A673 (cell line): ENCODE data around the gene CHCHD6. TPM values are rescaled to one million over a fixed set of nuclear protein-coding genes. Genes with fewer than 3 reads are reported as not detected.

ENCODE experiments used
- BruUV-seq: library from RNA; stranded (reverse); fragments of 400-500 nt; replicated peaks from 2 replicates; lab custom pipeline; 2021; lab: Mats Ljungman, UMichigan
- CTCF ChIA-PET: fragments of 300-600 bp; sonication (Branson Sonifier 250); formaldehyde crosslinking; loops from one replicate; lab custom pipeline; 2022; ENCODE audit warnings: antibody characterized with exemption; lab: Charles Lee
- POLR2A ChIA-PET: fragments of 300-600 bp; sonication (Branson Sonifier 250); formaldehyde crosslinking; loops from one replicate; lab custom pipeline; 2022; ENCODE audit warnings: antibody characterized with exemption; ENCODE audit not compliant: low non-redundant PET; lab: Charles Lee
- DNase-seq: peaks from one replicate; pipeline ENCODE4 v3.0.0-alpha.2; 2015; ENCODE audit warnings: low spot score
- H3K27ac ChIP-seq: fragments of 200-600 bp; sonication (generic); 2 replicates; pipeline ENCODE4 v1.5.1; 2016; ENCODE audit warnings: mixed run types, low read depth, mild to moderate bottlenecking, mixed read lengths, antibody characterized with exemption, low read length; ENCODE audit not compliant: poor library complexity, severe bottlenecking
- H3K27me3 ChIP-seq: fragments of 200-600 bp; sonication (generic); replicated peaks from 2 replicates; pipeline ENCODE4 v1.6.1; 2017; ENCODE audit warnings: mixed run types, low read depth, mild to moderate bottlenecking, mixed read lengths, antibody characterized with exemption, low read length; ENCODE audit not compliant: insufficient read depth, poor library complexity
- H3K36me3 ChIP-seq: fragments of 200-600 bp; sonication (generic); 2 replicates; pipeline ENCODE4 v1.6.1; 2016; ENCODE audit warnings: mixed run types, mild to moderate bottlenecking, mixed read lengths, antibody characterized with exemption, low read length; ENCODE audit not compliant: insufficient read depth, poor library complexity, severe bottlenecking
- H3K4me1 ChIP-seq: fragments of 200-600 bp; sonication (generic); 2 replicates; pipeline ENCODE4 v1.6.1; 2017; ENCODE audit warnings: mixed run types, mild to moderate bottlenecking, mixed read lengths, antibody characterized with exemption, low read length; ENCODE audit not compliant: insufficient read depth, poor library complexity, severe bottlenecking
- H3K4me3 ChIP-seq: fragments of 200-600 bp; sonication (generic); 2 replicates; pipeline ENCODE4 v1.5.1; 2016; ENCODE audit warnings: low read depth, mixed run types, mild to moderate bottlenecking, mixed read lengths, low read length; ENCODE audit not compliant: poor library complexity, severe bottlenecking
- H3K9me3 ChIP-seq: fragments of 200-600 bp; sonication (generic); 2 replicates; pipeline ENCODE4 v1.6.1; 2016; ENCODE audit warnings: mixed run types, low read depth, mild to moderate bottlenecking, mixed read lengths, antibody characterized with exemption, low read length; ENCODE audit not compliant: poor library complexity, severe bottlenecking
- CTCF ChIP-seq: fragments of 300-800, 200-600 bp; sonication (generic); conservative IDR thresholded peaks from 2 replicates; pipeline ENCODE4 v1.5.1; 2017; ENCODE audit warnings: low read depth, mild to moderate bottlenecking, antibody characterized with exemption, low read length, moderate library complexity, mixed read lengths
- EZH2 ChIP-seq: fragments of 200-600 bp; sonication (generic); IDR thresholded peaks from 2 replicates; pipeline ENCODE4 v1.6.1; 2017; ENCODE audit warnings: borderline replicate concordance, low read depth, mild to moderate bottlenecking, mixed read lengths, antibody characterized with exemption, low read length; ENCODE audit not compliant: poor library complexity, severe bottlenecking
- intact Hi-C: fragments of 100-400 bp; cut with micrococcal nuclease; formaldehyde crosslinking; loops from one replicate; pipeline ENCODE4 v1.10.0; 2022; ENCODE audit not compliant: unreplicated experiment
- total RNA-seq: library from RNA; stranded (reverse); gene quantifications from 2 replicates; pipeline ENCODE4 v1.2.3, GENCODE V29; 2021

CHCHD6 gene
- total RNA-seq, 1 experiment from 2014 or later, result 23.3 TPM

GRCh38 chr3:126922466-126922865 lies 218.4 kb downstream of the CHCHD6 start:
- TF ChIP-seq CTCF (no peak), EZH2 (no peak)
- H3K4me3 ChIP-seq, result no peak overlapping the region
- H3K27ac ChIP-seq, result no peak overlapping the region
- DNase-seq, result no peak
- peaks cover 4% of the 10 kb centered on the region for H3K9me3 ChIP-seq
- POLR2A ChIA-PET, result no interaction called here
- intact Hi-C loops, result no loop called here
- H3K4me1 ChIP-seq, result peaks cover 38% of the 10 kb centered on the region
- no peaks in the 10 kb centered on the region for H3K36me3 ChIP-seq
- BruUV-seq, result no TSS peak
- CTCF ChIA-PET, result no interaction called here
- H3K27me3 ChIP-seq, result no peaks in the 10 kb centered on the region

GRCh38 chr3:126923423-126923822 lies 219.4 kb downstream of the CHCHD6 start:
- no TSS peak for BruUV-seq
- H3K27me3 ChIP-seq, result no peaks in the 10 kb centered on the region
- CTCF ChIA-PET, result no interaction called here
- no peak for TF ChIP-seq EZH2
- TF ChIP-seq CTCF, result no peak
- no peak overlapping the region for H3K27ac ChIP-seq
- H3K9me3 ChIP-seq, result peaks cover 4% of the 10 kb centered on the region
- POLR2A ChIA-PET, result no interaction called here
- no peak for DNase-seq
- H3K4me1 ChIP-seq, result peaks cover 47% of the 10 kb centered on the region
- no peaks in the 10 kb centered on the region for H3K36me3 ChIP-seq
- intact Hi-C loops, result no loop called here
- H3K4me3 ChIP-seq, result no peak overlapping the region

- peaks cover 4% of the 10 kb centered on the region for H3K9me3 ChIP-seq
- TF ChIP-seq EZH2 (no peak), CTCF (no peak)
- ChIA-PET CTCF (interaction anchor here (0.6 kb wide), 1 partner anchor 59 kb away, joined by 3 read pairs; the partner anchor contains the start of gene PLXNA1), POLR2A (interaction anchor here (0.5 kb wide), 1 partner anchor 107 kb away, joined by 7 read pairs; no protein-coding TSS in a partner anchor)
- intact Hi-C loops, result no loop called here
- H3K27me3 ChIP-seq, result no peaks in the 10 kb centered on the region
- DNase-seq, result no peak
- no peak overlapping the region for H3K4me3 ChIP-seq
- no peak overlapping the region for H3K27ac ChIP-seq
- H3K36me3 ChIP-seq, result no peaks in the 10 kb centered on the region
- no TSS peak for BruUV-seq
- peaks cover 49% of the 10 kb centered on the region for H3K4me1 ChIP-seq
Observed at GRCh38 chr3:126923895-126924294, 219.9 kb downstream of the CHCHD6 start.
